K562 (cell line): ENCODE measurements around the gene TNIK. TPM values are rescaled to one million over a fixed set of nuclear protein-coding genes. Genes with fewer than 3 reads are reported as not detected.

Experiments
- ARNT ChIP-seq, 2 experiments: fragments of 450-650 bp; IDR thresholded peaks; 2 replicates each; pipeline ENCODE4 v1.6.1; 2016; ENCODE audit warnings: mild to moderate bottlenecking in 1 of 2
- DMBX1 ChIP-seq: fragments of 250-450 bp; sonication (Bioruptor Pico); IDR thresholded peaks from 2 replicates; pipeline ENCODE4 v1.8.0; 2022; ENCODE audit warnings: inconsistent platforms, mild to moderate bottlenecking, moderate library complexity, borderline replicate concordance
- ELF4 ChIP-seq: fragments of 450-650 bp; formaldehyde crosslinking; IDR thresholded peaks from 2 replicates; pipeline ENCODE4 v1.4.0; 2022; ENCODE audit warnings: missing genetic modification characterization
- ELK3 ChIP-seq: fragments of 450-650 bp; formaldehyde crosslinking; IDR thresholded peaks from 2 replicates; pipeline ENCODE4 v1.4.0; 2020; ENCODE audit warnings: mild to moderate bottlenecking
- HDGF ChIP-seq: fragments of 450-650 bp; IDR thresholded peaks from 2 replicates; pipeline ENCODE4 v1.6.1; 2016
- JUND ChIP-seq, 2 experiments: IDR thresholded peaks; 2 replicates in 1 of 2; 3 replicates in 1 of 2; pipeline ENCODE4 v1.6.1; 2011; ENCODE audit warnings: borderline replicate concordance in 2 of 2, low read depth in 2 of 2, low read length in 2 of 2, improper control_type of control experiment in 1 of 2, missing biosample characterization in 1 of 2, missing genetic modification characterization in 1 of 2, missing genetic modification reagents in 1 of 2
- MCM5 ChIP-seq: fragments of 450-650 bp; IDR thresholded peaks from 2 replicates; pipeline ENCODE4 v1.6.1; 2016; ENCODE audit warnings: low read depth
- MITF ChIP-seq: IDR thresholded peaks from 2 replicates; pipeline ENCODE4 v1.6.1; 2014; ENCODE audit warnings: antibody characterized with exemption
- NCOA2 ChIP-seq, 2 experiments: fragments of 450-650 bp; IDR thresholded peaks; 2 replicates each; pipeline ENCODE4 v1.6.1; 2018; ENCODE audit warnings: mild to moderate bottlenecking in 2 of 2, moderate library complexity in 1 of 2; ENCODE audit not compliant: partially characterized antibody in 2 of 2
- NR2C1 ChIP-seq, 2 experiments: fragments of 450-650 bp; IDR thresholded peaks; 2 replicates each; pipeline ENCODE4 v1.6.1; 2017; ENCODE audit warnings: mild to moderate bottlenecking in 2 of 2, antibody characterized with exemption in 1 of 2, inconsistent platforms in 1 of 2, missing compliant biosample characterization in 1 of 2, missing genetic modification characterization in 1 of 2
- PBX2 ChIP-seq, 2 experiments: IDR thresholded peaks in 1 of 2; conservative IDR thresholded peaks in 1 of 2; 2 replicates each; pipeline ENCODE4 v1.6.1; 2016; ENCODE audit warnings: low read depth in 2 of 2, mild to moderate bottlenecking in 1 of 2, missing compliant biosample characterization in 1 of 2, missing genetic modification characterization in 1 of 2, moderate library complexity in 1 of 2
- PRPF4 ChIP-seq: fragments of 200-400 bp; formaldehyde crosslinking; IDR thresholded peaks from one replicate; pipeline ENCODE4 v1.6.1; 2017; ENCODE audit warnings: low read length, low read depth, mild to moderate bottlenecking; ENCODE audit not compliant: insufficient read depth, poor library complexity, severe bottlenecking
- TEAD4 ChIP-seq, 2 experiments: sonication (generic) in 1 of 2; formaldehyde crosslinking in 1 of 2; IDR thresholded peaks; 2 replicates each; pipeline versions ENCODE4 v1.6.1 to v1.8.0; 2012 to 2022; ENCODE audit warnings: borderline replicate concordance in 1 of 2, inconsistent platforms in 1 of 2, low read length in 1 of 2, mild to moderate bottlenecking in 1 of 2, missing genetic modification reagents in 1 of 2
- ZFPM2 ChIP-seq: fragments of 250-450 bp; sonication (Bioruptor Pico); IDR thresholded peaks from 2 replicates; pipeline ENCODE4 v1.5.1; 2022; ENCODE audit warnings: mild to moderate bottlenecking
- polyA plus RNA-seq, 8 experiments: library from polyadenylated mRNA; depleted of rRNA in 4 of 8; stranded (reverse) in 5 of 8; unstranded in 3 of 8; fragments of >200 nt; fragmentation: Nextera tagmentation in 2 of 8; fragmentation: Illumina TruSeq in 1 of 8; extraction: Ambion mirVana in 2 of 8; extraction: Trizol in 1 of 8; gene quantifications; 2 replicates each; pipeline versions ENCODE4 v1.2.1 to v1.2.3, GENCODE V29; 2011 to 2014; ENCODE audit warnings: inconsistent platforms in 1 of 8, missing spikeins in 1 of 8
- total RNA-seq, 7 experiments: library from RNA; depleted of rRNA in 6 of 7; stranded (reverse); fragments of >200 nt in 6 of 7; fragmentation: Illumina TruSeq in 2 of 7; extraction: Trizol in 2 of 7; gene quantifications; 2 replicates each; pipeline versions ENCODE4 v1.2.1 to v1.2.3, GENCODE V29; 2011 to 2021; ENCODE audit warnings: low replicate concordance in 1 of 7
- TF ChIP-seq, protein P1 (sequence below), 2 experiments: fragments of 450-650 bp; IDR thresholded peaks; 2 replicates each; pipeline ENCODE4 v1.6.1; 2016
- TF ChIP-seq, protein P2 (sequence below): fragments of 250-450 bp; sonication (Bioruptor Pico); IDR thresholded peaks from 2 replicates; pipeline ENCODE4 v1.8.0; 2021; ENCODE audit warnings: moderate library complexity, mild to moderate bottlenecking, inconsistent platforms

TNIK gene
- total and polyA plus RNA-seq, 9 of the 15 experiments (the other 6 are each of a cell fraction or from before 2014, with no cell fraction given) = 6.6 to 39.0 (median 24.7) TPM

- TF ChIP-seq, protein P1, sequence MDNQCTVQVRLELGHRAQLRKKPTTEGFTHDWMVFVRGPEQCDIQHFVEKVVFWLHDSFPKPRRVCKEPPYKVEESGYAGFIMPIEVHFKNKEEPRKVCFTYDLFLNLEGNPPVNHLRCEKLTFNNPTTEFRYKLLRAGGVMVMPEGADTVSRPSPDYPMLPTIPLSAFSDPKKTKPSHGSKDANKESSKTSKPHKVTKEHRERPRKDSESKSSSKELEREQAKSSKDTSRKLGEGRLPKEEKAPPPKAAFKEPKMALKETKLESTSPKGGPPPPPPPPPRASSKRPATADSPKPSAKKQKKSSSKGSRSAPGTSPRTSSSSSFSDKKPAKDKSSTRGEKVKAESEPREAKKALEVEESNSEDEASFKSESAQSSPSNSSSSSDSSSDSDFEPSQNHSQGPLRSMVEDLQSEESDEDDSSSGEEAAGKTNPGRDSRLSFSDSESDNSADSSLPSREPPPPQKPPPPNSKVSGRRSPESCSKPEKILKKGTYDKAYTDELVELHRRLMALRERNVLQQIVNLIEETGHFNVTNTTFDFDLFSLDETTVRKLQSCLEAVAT (IDR thresholded peaks at IDR 0.05) = peak in 1 of 2 experiments; percentile 57; a peak in 1 of 4 replicates
- TF ChIP-seq TEAD4 (IDR thresholded peaks at IDR 0.05; ENCODE audit: low read length) = peak; percentile 95
- no peak for TF ChIP-seq TEAD4 (CRISPR knock-in tag; IDR thresholded peaks at IDR 0.05; ENCODE audit: borderline replicate concordance)
- TF ChIP-seq MITF = peak; percentile 47; the same call in 1 of the 2 replicates
- TF ChIP-seq ZFPM2 (CRISPR knock-in tag) = no peak
- peak; percentile 63; the same call in 1 of the 2 replicates for TF ChIP-seq JUND (IDR thresholded peaks at IDR 0.05; ENCODE audit: borderline replicate concordance, low read depth, low read length)
- TF ChIP-seq JUND (tag; IDR thresholded peaks at IDR 0.05; ENCODE audit: borderline replicate concordance, low read depth, low read length) = peak; percentile 52; the same call in 1 of the 3 replicates
- TF ChIP-seq NCOA2 (IDR thresholded peaks at IDR 0.05; ENCODE audit: partially characterized antibody in 2 of 2) = peak in 1 of 2 experiments; percentile 8
- TF ChIP-seq ELK3 (CRISPR knock-in tag) = no peak
- TF ChIP-seq ARNT (IDR thresholded peaks at IDR 0.05) = peak; percentile 87 to 89; a peak in 3 of 4 replicates
- peak; percentile 66; the same call in 1 of the 2 replicates for TF ChIP-seq DMBX1 (CRISPR knock-in tag)
- TF ChIP-seq HDGF = no peak
- TF ChIP-seq PBX2 (CRISPR knock-in tag; IDR thresholded peaks at IDR 0.05; ENCODE audit: low read depth) = no peak
- TF ChIP-seq PBX2 (tag; conservative IDR thresholded peaks at IDR 0.05; ENCODE audit: low read depth) = peak; percentile 84
- peak; percentile 50; the same call in 1 of the 2 replicates for TF ChIP-seq NR2C1 (IDR thresholded peaks at IDR 0.05)
- peak; percentile 58; the same call in 1 of the 2 replicates for TF ChIP-seq NR2C1 (tag; IDR thresholded peaks at IDR 0.05)
- 0 out of 2 replicates have a peak, but pooled peaks have one; percentile 48 for TF ChIP-seq ELF4 (CRISPR knock-in tag)
- TF ChIP-seq PRPF4 = no peak
- TF ChIP-seq MCM5 = no peak
- TF ChIP-seq, protein P2, sequence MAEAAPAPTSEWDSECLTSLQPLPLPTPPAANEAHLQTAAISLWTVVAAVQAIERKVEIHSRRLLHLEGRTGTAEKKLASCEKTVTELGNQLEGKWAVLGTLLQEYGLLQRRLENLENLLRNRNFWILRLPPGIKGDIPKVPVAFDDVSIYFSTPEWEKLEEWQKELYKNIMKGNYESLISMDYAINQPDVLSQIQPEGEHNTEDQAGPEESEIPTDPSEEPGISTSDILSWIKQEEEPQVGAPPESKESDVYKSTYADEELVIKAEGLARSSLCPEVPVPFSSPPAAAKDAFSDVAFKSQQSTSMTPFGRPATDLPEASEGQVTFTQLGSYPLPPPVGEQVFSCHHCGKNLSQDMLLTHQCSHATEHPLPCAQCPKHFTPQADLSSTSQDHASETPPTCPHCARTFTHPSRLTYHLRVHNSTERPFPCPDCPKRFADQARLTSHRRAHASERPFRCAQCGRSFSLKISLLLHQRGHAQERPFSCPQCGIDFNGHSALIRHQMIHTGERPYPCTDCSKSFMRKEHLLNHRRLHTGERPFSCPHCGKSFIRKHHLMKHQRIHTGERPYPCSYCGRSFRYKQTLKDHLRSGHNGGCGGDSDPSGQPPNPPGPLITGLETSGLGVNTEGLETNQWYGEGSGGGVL (CRISPR knock-in tag) = no peak
These were observed 277.2 kb downstream of the TNIK start (continued) for GRCh38 chr3:171183042-171183441.
